NCI-H146 treated with DMSO at 0.1 percent for 48 hours (cell line): Measurements from ENCODE around the gene KRTAP4-1.
"Not testable (repeated sequence)": the region's sequence is repeated elsewhere in the genome, so short reads cannot be mapped to it uniquely, and the experiment has no call there.

Experiments
- DNase-seq: peaks from one replicate; lab custom pipeline; 2025; ENCODE audit not compliant: unreplicated experiment; lab: John Stamatoyannopoulos, UW

The KRTAP4-1 gene

GRCh38 chr17:41184480-41184961 is at the start of gene KRTAP4-1:
KRTAP4-1 (minus strand) TSS chr17:41184911; CDS start chr17:41184854, 57 bp downstream.
- DNase-seq, result no peak

GRCh38 chr17:41232399-41233105 is 47.8 kb upstream of the KRTAP4-1 start, which contains the start of gene KRTAP9-3:
KRTAP9-3 (plus strand) TSS chr17:41232449; CDS start chr17:41232502, 53 bp downstream.
- not testable (repeated sequence) for DNase-seq

GRCh38 chr17:41231731-41232130 is 47.0 kb upstream of the KRTAP4-1 start:
- no peak for DNase-seq

- no peak for DNase-seq
Measured at GRCh38 chr17:41230094-41230493, 45.4 kb upstream of the KRTAP4-1 start.

- not testable (repeated sequence) for DNase-seq
Measured at GRCh38 chr17:41226598-41227095, 41.9 kb upstream of the KRTAP4-1 start, which contains the start of gene KRTAP9-2. KRTAP9-2 (plus strand) TSS chr17:41226648; CDS start chr17:41226655, 7 bp downstream.

GRCh38 chr17:41226051-41226450 is 41.3 kb upstream of the KRTAP4-1 start:
- no peak for DNase-seq

- DNase-seq, result no peak
Measured at GRCh38 chr17:41223821-41224220, 39.1 kb upstream of the KRTAP4-1 start.

- no peak for DNase-seq
Measured at GRCh38 chr17:41215681-41216080, 31.0 kb upstream of the KRTAP4-1 start.

- no peak for DNase-seq
Measured at GRCh38 chr17:41212524-41213169, 27.9 kb upstream of the KRTAP4-1 start.

GRCh38 chr17:41211845-41212466 is 27.2 kb upstream of the KRTAP4-1 start:
- no peak for DNase-seq

GRCh38 chr17:41199421-41200078 is 14.8 kb upstream of the KRTAP4-1 start:
- no peak for DNase-seq

- no peak for DNase-seq
Measured at GRCh38 chr17:41196068-41196467, 11.4 kb upstream of the KRTAP4-1 start.

- no peak for DNase-seq
Measured at GRCh38 chr17:41190328-41190727, 5.6 kb upstream of the KRTAP4-1 start.

GRCh38 chr17:41189837-41190318 is 5.2 kb upstream of the KRTAP4-1 start, which contains the start of gene KRTAP9-1:
KRTAP9-1 (plus strand) TSS chr17:41189887; CDS start chr17:41189887, 0 bp downstream.
- DNase-seq, result not testable (repeated sequence)

- no peak for DNase-seq
Measured at GRCh38 chr17:41186872-41187271, 2.2 kb upstream of the KRTAP4-1 start.

GRCh38 chr17:41185001-41185400 is 290 bp upstream of the KRTAP4-1 start:
- no peak for DNase-seq

- DNase-seq, result no peak
Measured at GRCh38 chr17:41178843-41179616, 5.7 kb downstream of the KRTAP4-1 start.

GRCh38 chr17:41178341-41178740 is 6.4 kb downstream of the KRTAP4-1 start:
- no peak for DNase-seq

GRCh38 chr17:41177727-41178271 is 6.9 kb downstream of the KRTAP4-1 start, which contains the start of gene KRTAP4-2:
KRTAP4-2 (minus strand) TSS chr17:41178221; CDS start chr17:41178164, 57 bp downstream.
- DNase-seq, result no peak
